ENCODE results near the gene ABCD4. TPM values are rescaled to one million over a fixed set of nuclear protein-coding genes. Genes with fewer than 3 reads are reported as not detected.

The ABCD4 gene
- total and polyA plus RNA-seq, 2 of the 4 experiments (the other 2 are of a cell fraction): 12.2 to 20.4 TPM

GRCh38 chr14:74237441-74237840, 65.3 kb downstream of the ABCD4 start:
- ChIA-PET POLR2A (ENCODE audit: unreplicated experiment) (no interaction called here), CTCF (no interaction called here)
- H3K27me3 ChIP-seq (ENCODE audit: control insufficient read depth, insufficient read depth, low read length): peaks cover 73% of the 10 kb centered on the region
- no peak overlapping the region for H3K9ac ChIP-seq (ENCODE audit: low read depth, low read length)
- H2AK9ac ChIP-seq (replicated peaks; ENCODE audit: low read depth, low read length, poor library complexity): no peak overlapping the region
- no peaks in the 10 kb centered on the region for H3K9me1 ChIP-seq (ENCODE audit: insufficient read depth, low read length)
- H2BK15ac ChIP-seq (ENCODE audit: low read depth, low read length): no peak overlapping the region
- no peak overlapping the region for H4K91ac ChIP-seq (ENCODE audit: insufficient read depth, low read depth, low read length)
- no peak overlapping the region for H4K5ac ChIP-seq (ENCODE audit: low read depth, low read length)
- no peak overlapping the region for H2AK5ac ChIP-seq (ENCODE audit: low read depth, low read length)
- H4K8ac ChIP-seq (ENCODE audit: low read depth in 2 of 2, low read length in 2 of 2): no peak overlapping the region
- no peak for DNase-seq
- H3K4me2 ChIP-seq (ENCODE audit: low read depth, low read length): no peak overlapping the region
- no CpG with 5 or more reads among the region's 4 CpGs for WGBS, 2 experiments (ENCODE audit: extremely low coverage in 2 of 2, insufficient read length in 1 of 2)
- intact Hi-C loops (cut with micrococcal nuclease): no loop called here
- H2BK5ac ChIP-seq (ENCODE audit: low read depth, low read length, poor library complexity, severe bottlenecking): no peak overlapping the region
- peaks cover 23% of the 10 kb centered on the region for H4K20me1 ChIP-seq (ENCODE audit: insufficient read depth, low read length)
- no peak overlapping the region for H2BK120ac ChIP-seq (ENCODE audit: low read depth, low read length)
- no peak overlapping the region for H3K4ac ChIP-seq (ENCODE audit: low read depth, low read length)
- peaks cover 8% of the 10 kb centered on the region; the same call in 1 of the 2 replicates for H3K9me3 ChIP-seq (ENCODE audit: control insufficient read depth, insufficient read depth, low read length)
- H3K56ac ChIP-seq (ENCODE audit: extremely low read depth, insufficient read depth, low read length): no peak overlapping the region
- no peaks in the 10 kb centered on the region for H3K36me3 ChIP-seq (ENCODE audit: control insufficient read depth, insufficient read depth, low read length)
- in situ Hi-C loops (cut with MboI; ENCODE audit: low sequenced_read_pairs): no loop called here
- H3K18ac ChIP-seq (ENCODE audit: low read depth, low read length): no peak overlapping the region
- no peak overlapping the region for H3K4me3 ChIP-seq (ENCODE audit: insufficient read depth, low read depth, low read length)
- no peak for TF ChIP-seq FOS (IDR thresholded peaks at IDR 0.05; ENCODE audit: low read depth, low read length)
- no peak for TF ChIP-seq USF2 (IDR thresholded peaks at IDR 0.05; ENCODE audit: low read depth, low read length)
- no peak for TF ChIP-seq MAFK (IDR thresholded peaks at IDR 0.05; ENCODE audit: low read depth, low read length)
- no peak for TF ChIP-seq RCOR1 (IDR thresholded peaks at IDR 0.05; ENCODE audit: insufficient replicate concordance, low read length)
- TF ChIP-seq RFX5 (IDR thresholded peaks at IDR 0.05; ENCODE audit: low read depth, low read length): no peak
- TF ChIP-seq CHD1 (IDR thresholded peaks at IDR 0.05; ENCODE audit: low read depth, low read length): no peak
- no peak for TF ChIP-seq RAD21 (IDR thresholded peaks at IDR 0.05; ENCODE audit: low read length)
- no peaks in the 10 kb centered on the region for H3K4me1 ChIP-seq (ENCODE audit: control insufficient read depth, insufficient read depth, low read length)
- H3K14ac ChIP-seq (replicated peaks; ENCODE audit: low read depth, low read length): no peak overlapping the region
- H3K79me1 ChIP-seq (ENCODE audit: low read depth in 1 of 2, low read length in 2 of 2): no peaks in the 10 kb centered on the region
- no peak overlapping the region for H2BK20ac ChIP-seq (ENCODE audit: low read depth, low read length)
- no peak for ATAC-seq (ENCODE audit: low read depth)
- no peak overlapping the region for H3K23ac ChIP-seq (ENCODE audit: low read depth, low read length)
- H2AFZ ChIP-seq (replicated peaks; ENCODE audit: low read length, poor library complexity): no peak overlapping the region
- no peak overlapping the region for H3K27ac ChIP-seq (ENCODE audit: insufficient read depth, low read length)
- BruUV-seq (replicated peaks): no TSS peak
- dilution Hi-C loops (cut with HindIII; ENCODE audit: low sequenced_read_pairs, unreplicated experiment): no loop called here

Other genes starting within 250 kb of the ABCD4 start
- 11.9 and 15.1 TPM in 2 replicates for gene ALDH6A1, start 218.5 kb downstream of the ABCD4 start, total RNA-seq (2012; rRNA removed)
- gene ALDH6A1, start 218.5 kb downstream of the ABCD4 start, polyA plus RNA-seq (2012; rRNA removed): 4.5 and 6.0 TPM in 2 replicates
- gene LIN52, start 218.0 kb downstream of the ABCD4 start, total RNA-seq (2012; rRNA removed): 8.3 and 11.5 TPM in 2 replicates
- 5.5 and 6.1 TPM in 2 replicates for gene LIN52, start 218.0 kb downstream of the ABCD4 start, polyA plus RNA-seq (2012; rRNA removed)
- not detected in 2 replicates for gene VSX2, start 63.5 kb downstream of the ABCD4 start, total RNA-seq (2012; rRNA removed)
- not detected in 2 replicates for gene VSX2, start 63.5 kb downstream of the ABCD4 start, polyA plus RNA-seq (2012; rRNA removed)
- not detected in 2 replicates for gene VRTN, start 45.5 kb upstream of the ABCD4 start, total RNA-seq (2012; rRNA removed)
- not detected in 2 replicates for gene VRTN, start 45.5 kb upstream of the ABCD4 start, polyA plus RNA-seq (2012; rRNA removed)
- not detected in 2 replicates for gene SYNDIG1L, start 123.3 kb upstream of the ABCD4 start, total RNA-seq (2012; rRNA removed)
- gene SYNDIG1L, start 123.3 kb upstream of the ABCD4 start, polyA plus RNA-seq (2012; rRNA removed): not detected in 2 replicates
- 123 and 210 TPM in 2 replicates for gene NPC2, start 190.4 kb upstream of the ABCD4 start, total RNA-seq (2012; rRNA removed)
- gene NPC2, start 190.4 kb upstream of the ABCD4 start, polyA plus RNA-seq (2012; rRNA removed): 272 and 273 TPM in 2 replicates
- 5.4 and 9.2 TPM in 2 replicates for gene ISCA2, start 190.8 kb upstream of the ABCD4 start, total RNA-seq (2012; rRNA removed)
- 25.7 and 25.8 TPM in 2 replicates for gene ISCA2, start 190.8 kb upstream of the ABCD4 start, polyA plus RNA-seq (2012; rRNA removed)

Data from IMR-90 (cell line).